Stimulated activated CD8-positive, alpha-beta memory T cell treated with anti-CD3 and anti-CD28 coated beads, Interleukin-12 subunit alpha, Interleukin-12 subunit beta, amount 100 ng/mL, for 1 hour (primary cell): ENCODE results near the gene NTSR1.

Source experiments
- DNase-seq: peaks from one replicate; pipeline ENCODE4 v3.0.0-alpha.2; 2020; ENCODE audit warnings: low read depth

Gene NTSR1

GRCh38 chr20:62694106-62694505, 14.5 kb upstream of the NTSR1 start:
- DNase-seq: no peak

GRCh38 chr20:62694868-62695267, 13.8 kb upstream of the NTSR1 start:
- DNase-seq: no peak

- DNase-seq: no peak
Measured at GRCh38 chr20:62695448-62696414, 12.9 kb upstream of the NTSR1 start.

- DNase-seq: no peak
Measured at GRCh38 chr20:62696434-62696957, 12.1 kb upstream of the NTSR1 start.

- no peak for DNase-seq
Measured at GRCh38 chr20:62696989-62697388, 11.6 kb upstream of the NTSR1 start.

- no peak for DNase-seq
Measured at GRCh38 chr20:62697468-62697912, 11.1 kb upstream of the NTSR1 start.

- no peak for DNase-seq
Measured at GRCh38 chr20:62698231-62698630, 10.4 kb upstream of the NTSR1 start.

GRCh38 chr20:62699296-62699695, 9.3 kb upstream of the NTSR1 start:
- no peak for DNase-seq

GRCh38 chr20:62699741-62700140, 8.9 kb upstream of the NTSR1 start:
- DNase-seq: no peak

GRCh38 chr20:62700261-62700930, 8.2 kb upstream of the NTSR1 start:
- DNase-seq: no peak

- DNase-seq: no peak
Measured at GRCh38 chr20:62701161-62702012, 7.2 kb upstream of the NTSR1 start.

GRCh38 chr20:62702013-62702300, 6.7 kb upstream of the NTSR1 start:
- DNase-seq: no peak

GRCh38 chr20:62702895-62703852, 5.5 kb upstream of the NTSR1 start:
- DNase-seq: peak; percentile 18

- DNase-seq: no peak
Measured at GRCh38 chr20:62703853-62704228, 4.8 kb upstream of the NTSR1 start.

- DNase-seq: no peak
Measured at GRCh38 chr20:62704341-62704948, 4.2 kb upstream of the NTSR1 start.

- DNase-seq: no peak
Measured at GRCh38 chr20:62705627-62706026, 3.0 kb upstream of the NTSR1 start.

GRCh38 chr20:62706344-62706743, 2.3 kb upstream of the NTSR1 start:
- no peak for DNase-seq

GRCh38 chr20:62706857-62707256, 1.8 kb upstream of the NTSR1 start:
- DNase-seq: no peak

- DNase-seq: no peak
Measured at GRCh38 chr20:62707276-62707920, 1.2 kb upstream of the NTSR1 start.

GRCh38 chr20:62707921-62708521, 615 bp upstream of the NTSR1 start:
- no peak for DNase-seq
